ENCODE results near the gene AFAP1.

DNA sequence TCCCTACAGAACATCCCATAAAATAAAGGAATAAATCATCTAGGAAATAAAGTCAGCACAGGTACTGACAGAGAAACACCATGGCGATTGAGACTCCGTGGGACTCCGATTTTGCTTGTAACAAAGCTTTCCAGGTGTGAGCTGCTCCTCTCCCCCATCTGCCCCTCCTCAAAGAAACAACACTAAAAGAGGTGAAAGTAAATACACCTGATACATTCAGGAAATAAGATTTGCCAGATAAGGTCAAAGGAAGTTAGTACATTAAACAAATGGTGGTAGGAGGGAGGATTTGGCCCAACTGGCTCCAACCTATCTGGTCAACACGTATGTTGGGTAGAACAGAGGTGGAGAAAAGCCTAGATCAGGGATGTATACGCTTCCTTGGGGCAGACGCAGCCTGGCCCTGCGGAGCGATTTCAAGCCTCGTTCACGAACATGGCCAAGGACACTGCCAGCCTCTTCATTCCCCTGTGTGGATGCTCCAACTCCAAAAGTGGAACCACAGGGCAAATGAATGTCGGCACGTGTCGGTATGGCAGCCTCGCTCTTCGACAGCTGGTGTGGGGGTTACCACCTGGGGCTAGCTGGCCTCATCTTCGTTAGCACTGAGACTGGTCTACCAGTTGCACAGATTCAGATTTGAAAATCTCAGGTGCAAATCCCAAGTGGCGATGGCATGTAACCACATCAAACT lies 162.5 kb downstream of the AFAP1 start:
- TF ChIP-seq, protein P1, sequence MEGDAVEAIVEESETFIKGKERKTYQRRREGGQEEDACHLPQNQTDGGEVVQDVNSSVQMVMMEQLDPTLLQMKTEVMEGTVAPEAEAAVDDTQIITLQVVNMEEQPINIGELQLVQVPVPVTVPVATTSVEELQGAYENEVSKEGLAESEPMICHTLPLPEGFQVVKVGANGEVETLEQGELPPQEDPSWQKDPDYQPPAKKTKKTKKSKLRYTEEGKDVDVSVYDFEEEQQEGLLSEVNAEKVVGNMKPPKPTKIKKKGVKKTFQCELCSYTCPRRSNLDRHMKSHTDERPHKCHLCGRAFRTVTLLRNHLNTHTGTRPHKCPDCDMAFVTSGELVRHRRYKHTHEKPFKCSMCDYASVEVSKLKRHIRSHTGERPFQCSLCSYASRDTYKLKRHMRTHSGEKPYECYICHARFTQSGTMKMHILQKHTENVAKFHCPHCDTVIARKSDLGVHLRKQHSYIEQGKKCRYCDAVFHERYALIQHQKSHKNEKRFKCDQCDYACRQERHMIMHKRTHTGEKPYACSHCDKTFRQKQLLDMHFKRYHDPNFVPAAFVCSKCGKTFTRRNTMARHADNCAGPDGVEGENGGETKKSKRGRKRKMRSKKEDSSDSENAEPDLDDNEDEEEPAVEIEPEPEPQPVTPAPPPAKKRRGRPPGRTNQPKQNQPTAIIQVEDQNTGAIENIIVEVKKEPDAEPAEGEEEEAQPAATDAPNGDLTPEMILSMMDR (IDR thresholded peaks at IDR 0.05), result no peak
- TF ChIP-seq POLR2A (IDR thresholded peaks at IDR 0.05), result no peak

Measured in lower leg skin (tissue), 3 donors.